GM20431 (cell line): ENCODE measurements around the gene PTPRT.

ENCODE experiments used
- in situ Hi-C: fragments of 300-500 bp; cut with MseI, MboI; formaldehyde crosslinking; loops from one replicate; pipeline ENCODE4 v1.15.0; 2020; ENCODE audit warnings: low sequenced_read_pairs; ENCODE audit not compliant: unreplicated experiment

Gene PTPRT

DNA sequence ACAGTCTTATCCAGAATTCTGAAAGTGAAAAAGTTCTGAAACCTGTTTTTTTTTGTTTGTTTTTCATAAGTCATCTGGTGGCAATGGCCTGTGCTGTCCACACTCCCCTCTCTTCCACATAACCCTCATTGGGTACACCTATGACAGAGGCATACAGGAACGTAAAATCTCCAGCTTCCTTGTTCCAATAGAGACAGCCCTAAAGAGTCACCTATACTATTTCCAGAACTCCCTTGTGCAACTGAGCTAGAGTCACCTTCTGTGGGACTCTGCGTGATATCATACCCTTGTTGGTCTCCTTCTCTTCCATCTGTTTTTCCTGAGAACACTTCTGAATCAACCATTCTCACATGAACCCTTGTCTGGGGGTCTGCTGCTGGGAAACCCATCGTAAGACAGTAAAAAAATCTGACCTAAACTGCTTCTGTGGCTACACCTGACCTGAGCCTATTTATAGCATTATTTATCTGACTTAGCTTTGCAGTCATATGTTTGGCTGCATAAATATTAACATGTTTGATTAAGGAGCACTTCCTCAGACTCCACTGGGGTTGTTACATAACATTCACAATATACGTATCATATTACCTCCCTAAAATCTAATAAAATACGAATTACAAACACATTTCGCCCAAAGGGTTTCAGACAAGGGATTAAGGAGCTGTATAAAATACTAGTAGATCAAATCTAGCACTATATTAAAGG lies 151.9 kb downstream of the PTPRT start:
- in situ Hi-C loops = no loop called here

DNA sequence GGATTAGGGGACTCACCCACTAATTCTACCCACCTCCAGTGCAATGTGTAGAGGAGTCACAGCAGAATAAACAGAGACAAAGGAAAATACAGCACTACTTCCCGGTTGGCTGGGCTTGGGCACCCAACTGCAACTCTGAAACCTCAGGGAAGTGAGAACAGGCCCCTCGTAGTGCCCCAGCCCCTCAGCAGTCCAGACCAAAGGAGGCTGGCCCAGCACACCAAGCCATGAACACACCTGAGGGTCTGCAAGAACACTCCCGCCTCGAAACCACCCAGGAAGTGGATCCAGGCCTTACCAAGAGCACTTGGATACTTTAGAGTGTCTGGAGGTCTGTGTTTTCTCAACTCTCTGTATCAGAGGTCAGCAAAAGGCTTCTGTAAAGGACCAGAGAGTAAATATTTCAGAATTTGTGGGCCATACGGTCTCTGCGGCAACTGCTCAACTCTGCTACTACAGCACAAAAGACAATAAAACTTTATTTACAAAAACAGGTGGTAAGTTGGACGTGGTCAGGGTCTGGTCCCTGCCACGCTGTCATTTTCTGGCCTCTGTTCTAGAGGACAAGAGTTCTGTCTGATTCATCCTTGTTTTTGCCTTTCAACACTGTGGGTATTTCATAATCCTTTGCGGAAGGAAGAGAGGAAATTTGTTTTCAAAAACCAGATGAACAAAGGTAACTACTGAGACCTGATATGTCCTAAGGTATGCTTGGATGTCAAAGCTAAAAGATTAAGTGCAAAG lies 154.6 kb downstream of the PTPRT start:
- in situ Hi-C loops = no loop called here

DNA sequence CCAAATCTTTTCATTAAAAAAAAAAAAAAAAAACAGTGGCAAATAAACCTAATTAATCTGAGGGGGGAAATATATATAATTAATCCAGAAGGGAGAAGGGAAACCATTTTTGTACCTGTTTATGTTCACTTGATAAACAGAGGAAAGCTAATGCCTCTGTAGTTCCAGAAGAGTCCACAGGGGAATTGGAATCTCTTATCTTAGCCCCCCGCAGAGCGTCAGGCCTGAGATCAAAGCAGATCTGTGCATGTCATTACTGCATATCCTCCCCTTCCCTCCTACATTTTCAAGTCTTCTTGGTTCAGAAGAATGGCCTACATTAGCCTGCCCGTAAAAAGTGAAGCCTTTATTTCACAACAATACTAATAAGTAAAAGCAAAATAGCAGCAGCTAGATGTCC lies 157.2 kb downstream of the PTPRT start:
- in situ Hi-C loops = no loop called here

DNA sequence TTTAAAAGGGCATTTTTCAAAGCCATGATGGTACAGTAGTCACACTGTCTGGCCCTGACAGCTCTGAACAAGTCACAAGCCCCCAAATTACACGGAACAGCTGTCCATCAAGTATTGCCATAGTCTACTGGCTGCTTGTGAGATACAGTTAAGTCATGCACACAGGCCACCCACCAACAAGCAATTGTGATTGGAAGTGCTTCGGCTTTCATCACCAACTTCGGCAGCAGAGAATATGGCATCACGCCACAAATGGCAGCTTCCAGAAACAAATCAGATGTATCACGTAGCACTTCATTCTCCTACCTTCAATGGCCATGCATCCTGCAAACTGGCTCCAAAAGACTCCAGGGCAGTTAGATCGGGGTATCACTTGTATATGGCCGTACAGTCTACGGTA lies 160.5 kb downstream of the PTPRT start:
- in situ Hi-C loops = no loop called here

DNA sequence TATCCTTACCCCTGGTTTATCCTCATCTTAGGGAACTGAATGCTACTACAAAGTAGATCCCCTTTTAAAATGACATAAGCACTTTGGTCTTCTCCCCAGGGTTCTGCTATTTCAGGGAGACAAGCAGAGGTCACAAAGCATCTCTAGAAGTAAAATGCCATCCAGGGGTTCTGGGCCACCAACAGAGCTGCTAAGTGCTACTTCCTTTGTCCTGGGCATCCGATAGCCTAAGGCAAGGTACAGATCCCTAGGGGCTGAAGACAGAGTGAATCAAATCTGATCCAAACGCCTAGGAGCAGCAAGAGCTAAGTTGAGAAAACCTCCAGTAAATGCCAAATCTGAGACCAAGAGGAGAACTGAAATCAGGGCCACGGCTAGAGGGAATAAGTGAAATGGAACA lies 161.2 kb downstream of the PTPRT start:
- in situ Hi-C loops = no loop called here

DNA sequence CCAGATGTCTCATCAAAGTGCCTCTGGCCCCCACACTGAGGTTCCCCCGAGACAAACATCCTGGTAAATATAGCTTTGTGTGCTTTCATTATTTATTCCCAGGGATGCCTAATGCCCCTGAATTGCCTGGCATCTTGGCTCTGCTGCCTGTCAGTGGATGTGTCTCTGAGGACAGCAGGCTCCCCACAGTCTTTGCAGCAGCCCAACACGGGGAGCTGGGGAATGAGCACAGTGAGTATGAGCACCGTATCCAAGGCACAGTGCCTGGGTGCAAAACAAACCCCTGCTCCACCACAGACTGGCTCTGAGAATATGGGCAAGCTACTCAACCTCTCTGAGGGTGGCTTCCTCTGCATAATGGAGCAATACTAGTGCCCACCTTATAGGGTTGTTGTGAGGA lies 165.9 kb downstream of the PTPRT start:
- in situ Hi-C loops = no loop called here

DNA sequence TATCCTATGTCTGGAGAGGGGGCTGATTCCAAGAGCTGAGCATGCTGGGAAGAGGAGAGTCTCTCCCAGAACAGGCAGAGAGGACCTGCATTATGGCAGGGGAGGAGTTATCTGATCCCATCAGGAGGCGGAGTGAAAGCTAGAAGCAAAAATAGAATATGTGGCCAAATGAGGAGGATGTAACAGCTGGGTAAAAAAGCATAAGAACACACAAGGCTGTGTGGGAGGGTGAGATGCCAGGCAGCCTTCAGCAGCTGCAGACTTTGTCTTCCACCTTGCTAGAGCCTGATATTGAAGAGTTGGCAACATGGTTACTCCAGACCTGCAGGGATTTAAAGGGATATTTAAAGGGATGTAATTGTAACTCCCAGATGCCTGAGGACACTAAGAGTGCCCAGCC lies 167.1 kb downstream of the PTPRT start:
- in situ Hi-C loops = no loop called here

DNA sequence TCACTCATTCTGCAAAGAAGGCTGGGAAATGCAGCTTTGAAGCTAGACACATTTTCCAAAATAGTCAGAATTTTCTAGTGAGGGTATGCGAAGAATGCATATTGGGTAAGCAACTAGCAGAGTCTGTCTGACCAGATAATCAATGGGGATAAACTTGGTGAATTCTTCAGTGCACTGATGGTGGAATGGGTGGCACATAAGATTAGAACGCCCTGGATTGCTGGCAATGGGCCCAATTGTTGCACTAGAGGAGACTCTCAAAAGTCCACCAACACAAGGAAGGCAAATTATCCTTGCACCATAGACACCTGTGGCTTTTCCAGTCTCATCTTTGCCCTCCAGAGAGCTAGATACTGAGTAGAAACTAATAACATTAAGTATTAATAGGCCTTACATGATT lies 167.6 kb downstream of the PTPRT start:
- in situ Hi-C loops = no loop called here

DNA sequence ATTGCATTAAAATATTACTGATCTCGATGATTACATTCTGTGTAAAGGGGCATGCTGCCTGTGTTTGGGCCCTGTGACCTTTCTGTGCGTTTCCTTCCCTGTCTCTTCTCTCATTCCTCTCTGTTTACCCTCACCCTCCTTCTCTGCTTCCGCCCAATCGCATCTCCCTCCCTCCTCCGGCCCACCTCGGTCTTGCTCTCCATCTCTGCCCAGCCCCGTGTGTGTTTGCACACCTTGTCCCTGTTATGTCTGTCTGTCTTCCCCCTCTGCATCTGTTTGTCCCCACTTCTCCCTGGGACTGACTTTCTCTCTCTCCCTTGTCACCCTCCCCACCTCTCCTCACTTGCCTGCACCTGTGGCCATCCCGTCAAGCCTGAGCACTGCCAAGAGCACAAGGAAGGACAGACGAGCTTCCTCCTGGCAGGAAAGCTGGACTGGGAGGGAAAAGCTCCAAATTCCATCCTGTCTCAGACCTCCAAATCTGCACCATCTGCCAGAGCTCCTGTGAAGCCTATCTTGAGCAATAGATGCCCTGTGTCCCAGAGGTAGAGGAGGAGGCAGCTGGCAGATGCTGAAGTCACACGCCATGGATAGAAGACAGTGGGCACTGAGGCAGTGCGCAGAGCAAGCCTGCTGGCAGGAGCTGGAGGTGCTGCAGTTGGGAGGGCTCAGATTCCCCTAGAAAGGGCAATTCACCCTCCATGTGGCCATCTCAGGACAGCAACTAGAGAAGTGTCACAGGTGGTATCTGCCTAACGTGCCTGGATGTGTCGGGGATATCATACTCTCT lies 172.3 kb downstream of the PTPRT start:
- in situ Hi-C loops = no loop called here

DNA sequence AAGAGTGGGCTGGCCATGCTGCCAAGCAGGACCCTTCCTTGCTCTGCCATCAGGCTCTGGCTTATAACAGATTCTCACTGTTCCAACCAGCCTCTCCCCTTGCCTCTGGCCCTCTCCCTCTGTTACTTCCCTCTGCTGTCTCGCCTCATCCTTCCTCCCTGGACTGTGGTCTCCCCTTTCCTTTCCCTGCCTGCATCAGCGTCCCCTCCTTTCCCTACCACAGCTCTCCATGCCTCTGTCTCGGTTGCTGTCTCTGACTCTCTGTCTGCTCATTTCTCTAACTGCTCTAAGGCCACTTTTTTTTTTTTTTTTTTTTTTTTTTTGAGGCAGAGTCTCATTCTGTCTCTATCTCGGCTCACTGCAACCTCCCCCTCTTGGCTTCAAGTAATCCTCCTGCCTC lies 173.4 kb downstream of the PTPRT start:
- in situ Hi-C loops = no loop called here

DNA sequence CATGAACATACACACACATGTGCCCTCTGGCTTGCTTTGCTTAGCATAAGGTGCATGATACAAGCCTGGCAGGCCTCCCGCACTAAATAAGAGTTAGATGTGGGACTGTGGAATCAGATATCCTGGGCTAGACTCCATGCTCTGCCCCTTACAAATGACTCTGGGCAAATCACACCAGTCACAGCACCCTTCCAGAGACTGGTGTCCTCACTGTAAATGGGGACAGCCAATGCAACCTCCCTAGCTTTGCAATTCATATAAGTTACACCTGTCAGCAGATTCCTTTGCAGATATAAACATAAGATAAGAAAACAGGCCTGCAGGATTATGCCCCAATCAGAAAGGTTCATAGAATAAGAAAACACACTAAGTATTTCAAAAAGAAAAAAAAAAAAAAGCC lies 174.1 kb downstream of the PTPRT start:
- in situ Hi-C loops = no loop called here

DNA sequence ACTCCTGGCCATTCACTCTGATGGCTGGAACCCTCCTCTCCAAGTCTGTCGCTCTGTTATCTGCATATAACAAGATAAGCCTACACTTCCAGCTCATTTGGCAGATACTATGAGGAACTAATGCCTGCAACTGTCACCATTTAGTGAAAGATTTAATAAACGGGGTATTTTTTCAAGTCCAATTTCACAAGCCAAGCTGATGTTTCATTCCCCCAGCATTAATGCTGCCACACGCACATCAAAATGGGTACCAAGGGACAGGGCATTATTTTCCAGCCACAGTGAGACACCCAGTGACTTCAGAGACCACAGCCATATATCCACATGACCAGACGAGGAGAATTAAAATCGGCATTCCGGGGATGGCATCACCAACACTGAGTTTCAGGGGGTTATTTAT lies 175.5 kb downstream of the PTPRT start:
- in situ Hi-C loops = no loop called here

DNA sequence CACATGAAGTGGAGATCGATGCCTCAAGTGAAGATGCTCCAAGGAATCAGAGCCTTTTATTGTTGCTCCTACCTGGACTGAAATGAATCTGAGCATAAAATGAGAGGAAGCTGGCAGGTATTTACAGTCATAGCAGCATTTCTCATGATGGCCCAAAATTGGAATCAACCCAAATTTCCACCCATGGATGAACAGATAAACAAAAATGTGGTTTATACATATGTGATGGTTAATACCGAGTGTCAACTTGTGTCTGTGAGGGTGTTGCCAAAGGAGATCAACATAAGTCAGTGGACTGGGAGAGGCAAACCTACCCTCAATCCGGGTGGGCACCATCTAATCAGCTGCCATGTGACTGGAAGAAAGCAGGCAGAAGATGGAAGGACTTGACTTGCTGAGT lies 178.2 kb downstream of the PTPRT start:
- in situ Hi-C loops = no loop called here

DNA sequence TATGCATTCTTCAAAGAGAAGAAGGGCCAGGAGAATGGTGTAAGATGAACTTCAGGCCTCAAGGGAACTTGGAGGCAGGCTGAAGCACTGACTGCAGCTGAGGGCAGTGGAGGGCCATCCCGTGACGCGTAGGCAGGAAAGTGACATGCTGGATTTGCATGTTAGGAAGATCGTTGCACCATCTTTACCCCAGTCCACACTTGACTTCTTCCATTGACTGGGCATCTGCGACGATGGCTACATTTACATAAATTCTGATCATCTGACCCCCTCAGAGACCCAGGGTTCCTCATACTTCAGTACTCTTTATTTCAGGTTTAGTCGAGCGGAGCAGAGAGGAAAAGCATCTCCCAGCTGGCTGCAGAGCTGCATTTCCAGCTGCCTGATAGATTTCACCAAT lies 180.2 kb downstream of the PTPRT start:
- in situ Hi-C loops = no loop called here

DNA sequence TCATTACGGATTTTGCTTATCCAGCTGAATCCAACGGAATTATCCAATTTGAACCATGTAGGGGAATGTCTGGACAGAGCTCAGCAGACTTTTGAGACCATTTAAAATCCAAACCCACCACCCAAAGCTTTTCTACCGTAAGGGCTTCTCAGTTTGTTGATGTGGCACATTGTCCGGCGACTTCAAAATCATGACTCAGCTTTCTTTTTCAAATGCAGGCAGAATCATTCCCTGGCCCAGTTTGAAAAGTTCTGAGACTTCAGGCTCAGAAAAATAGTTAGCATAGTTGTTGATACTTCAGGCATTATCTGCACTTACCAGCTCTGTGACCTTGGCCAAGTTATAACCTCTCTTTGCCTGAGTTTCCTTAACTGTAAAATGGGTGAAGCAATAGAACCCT lies 182.2 kb downstream of the PTPRT start:
- in situ Hi-C loops = no loop called here

DNA sequence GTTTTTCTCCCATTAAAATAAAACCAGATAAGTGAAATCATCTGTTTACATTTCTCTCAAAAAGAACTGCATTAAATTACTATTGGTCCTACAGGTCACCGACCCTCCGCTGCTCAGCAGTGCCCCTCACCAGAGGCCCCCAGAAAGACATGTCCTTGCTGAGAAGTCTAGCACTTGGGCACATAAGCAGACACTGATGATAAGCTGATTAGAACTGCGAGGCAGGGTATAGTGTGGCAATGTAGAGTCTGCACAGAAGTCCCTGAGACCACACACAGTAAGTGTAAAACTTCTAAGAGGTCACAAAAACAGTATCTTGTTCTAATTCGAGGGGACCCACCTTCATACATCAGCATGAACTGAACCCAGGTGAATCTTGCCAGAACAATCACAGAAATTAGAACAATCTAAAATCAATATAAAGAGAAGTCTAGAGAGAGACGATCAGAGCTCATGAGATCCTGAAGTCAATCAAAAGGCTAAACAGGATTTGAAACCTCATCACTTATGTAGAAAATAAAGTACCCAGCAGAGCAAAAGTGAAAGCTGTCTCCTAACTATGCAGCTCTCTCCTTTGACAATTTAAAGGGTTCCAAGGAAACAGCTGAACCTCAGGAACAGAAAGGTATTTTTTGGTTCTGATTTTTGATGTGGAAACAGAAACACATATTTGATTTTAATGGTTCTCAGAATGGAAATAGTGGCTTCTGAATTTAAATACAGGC lies 182.9 kb downstream of the PTPRT start:
- in situ Hi-C loops = no loop called here

DNA sequence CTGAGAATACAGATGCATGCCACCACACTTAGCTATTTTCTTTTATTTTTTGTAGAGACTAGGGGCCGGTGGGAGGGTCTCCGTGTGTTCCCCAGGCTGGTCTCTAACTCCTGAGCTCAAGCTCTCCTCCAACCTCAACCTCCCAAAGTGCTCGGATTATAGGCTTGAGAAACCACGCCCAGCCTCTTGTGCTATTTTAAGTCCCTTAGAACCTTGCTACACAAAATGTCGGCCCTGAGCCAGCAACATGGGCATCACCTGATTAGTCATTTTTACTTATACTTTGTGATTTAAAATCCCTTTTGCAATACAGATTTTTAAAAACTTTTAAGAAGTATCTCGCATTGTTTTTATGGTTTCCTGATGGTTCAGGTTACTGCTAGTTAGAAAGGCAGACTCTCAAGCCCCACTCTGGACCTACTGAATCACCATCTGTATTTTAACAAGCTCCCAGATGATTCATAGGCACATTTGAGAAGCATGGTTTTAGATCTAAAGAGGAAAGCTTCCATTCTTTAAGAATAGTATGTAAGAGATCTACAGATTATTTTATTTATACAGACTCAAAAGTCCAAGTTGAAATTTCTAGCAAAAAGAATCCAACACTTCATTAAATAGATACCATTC lies 186.3 kb downstream of the PTPRT start:
- in situ Hi-C loops = no loop called here

DNA sequence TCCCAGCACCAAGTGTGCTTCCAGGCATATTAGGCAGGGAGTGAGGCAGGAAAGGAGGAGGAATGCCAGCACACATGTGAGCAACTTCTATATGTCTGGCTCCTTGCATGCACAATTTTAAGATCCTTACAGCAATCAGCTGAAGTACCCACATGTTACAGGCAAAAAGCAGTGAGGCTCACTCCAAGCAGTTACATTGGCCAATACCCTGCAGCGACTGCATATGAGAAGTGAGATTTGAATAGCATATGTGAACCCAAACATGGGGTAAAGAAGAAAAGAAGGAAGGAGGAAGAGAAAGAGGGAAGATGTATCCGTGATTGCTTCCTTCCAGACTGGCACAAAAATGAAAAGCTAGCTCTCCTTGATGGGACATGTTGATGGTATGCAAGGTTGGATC lies 193.6 kb downstream of the PTPRT start:
- in situ Hi-C loops = no loop called here

DNA sequence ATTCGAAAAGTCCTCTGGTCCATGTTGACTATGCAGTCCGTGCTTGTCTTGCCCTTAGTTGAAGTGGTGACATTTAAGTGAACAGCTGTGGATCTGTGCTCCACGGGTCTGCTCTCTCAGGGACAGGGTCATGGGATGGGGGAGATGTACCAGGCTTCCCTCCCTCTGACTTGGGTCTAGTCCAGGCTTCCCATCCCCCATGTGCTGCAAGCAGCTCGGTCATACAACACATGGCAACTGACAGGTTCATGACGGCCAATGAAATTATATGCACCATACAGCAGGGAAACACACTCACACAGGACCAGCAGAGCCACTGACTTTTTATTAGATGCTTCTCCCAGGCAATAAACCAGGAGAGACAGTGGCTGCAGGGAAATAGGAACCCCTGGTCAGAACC lies 201.4 kb downstream of the PTPRT start:
- in situ Hi-C loops = no loop called here
